Right lobe of liver (tissue), 6 donors: ENCODE measurements around the gene GPRC5B. TPM values are rescaled to one million over a fixed set of nuclear protein-coding genes. Genes with fewer than 3 reads are reported as not detected.

ENCODE experiments used
- ATAC-seq, 4 donors: fragments of 200-7000 bp; cut with Tn5 transposase; one replicate each; pipeline ENCODE4 v1.9.1; 2020; ENCODE audit warnings: mild to moderate bottlenecking in 4 of 4, moderate library complexity in 4 of 4
- DNase-seq, 3 donors: peaks; one replicate each; pipeline ENCODE4 v3.0.0-alpha.2; 2020
- H3K27ac ChIP-seq, 3 donors: fragments of 200-600 bp; one replicate each; pipeline ENCODE4 v1.8.0; 2022
- H3K27me3 ChIP-seq, 2 donors: fragments of 200-600 bp; one replicate each; pipeline ENCODE4 v1.8.0; 2022
- H3K36me3 ChIP-seq, 4 donors: fragments of 200-600 bp; sonication (generic) in 1 of 4; one replicate each; pipeline versions ENCODE4 v1.5.1 to v1.8.0; 2017 to 2022; ENCODE audit warnings: control low read depth in 1 of 4
- H3K4me1 ChIP-seq, 4 donors: fragments of 200-600 bp; sonication (generic) in 1 of 4; one replicate each; pipeline versions ENCODE4 v1.5.1 to v1.8.0; 2017 to 2022; ENCODE audit warnings: control low read depth in 1 of 4
- H3K4me3 ChIP-seq, 3 donors: fragments of 200-600 bp; one replicate each; pipeline ENCODE4 v1.8.0; 2022
- H3K9me3 ChIP-seq, 4 donors: fragments of 200-600 bp; sonication (generic) in 1 of 4; one replicate each; pipeline versions ENCODE4 v1.5.1 to v1.8.0; 2017 to 2022; ENCODE audit warnings: control low read depth in 1 of 4
- POLR2A ChIP-seq: fragments of 450-650 bp; IDR thresholded peaks from one replicate; pipeline ENCODE4 v1.6.1; 2017; ENCODE audit warnings: antibody characterized with exemption, mild to moderate bottlenecking
- WGBS: methylation state at CpG from one replicate; pipeline ENCODE4 v1.1.6; 2018; ENCODE audit warnings: low coverage, low lambda C conversion rate; ENCODE audit not compliant: insufficient coverage; ENCODE audit errors: missing lambda C conversion rate; 5-methylcytosine and 5-hydroxymethylcytosine counted together
- intact Hi-C, 2 donors: fragments of 100-400 bp; cut with DNase I; formaldehyde crosslinking; loops; one replicate each; pipeline versions ENCODE4 v1.11.2 to v1.14.1; 2022
- total RNA-seq, 6 experiments: library from RNA; depleted of rRNA in 2 of 6; stranded (reverse); fragments of >200 nt in 2 of 6; fragmentation: NEBNext Ultra II Directional in 3 of 6; extraction: Animal tissue kit (Norgen Biotek cat#: 25700) in 3 of 6; gene quantifications; one replicate each; pipeline versions ENCODE4 v1.1.0 to v1.2.4, GENCODE V29; 2016 to 2023
- TF ChIP-seq, protein P1 (sequence below), 4 donors: fragments of 200-600 bp in 3 of 4; fragments of 450-650 bp in 1 of 4; IDR thresholded peaks; one replicate each; pipeline versions ENCODE4 v1.5.1 to v1.8.0; 2016 to 2022; ENCODE audit warnings: antibody characterized with exemption in 4 of 4, mild to moderate bottlenecking in 2 of 4
- donor health status: DM: no; HTN: yes; CAD: no.
- donor health status: DM: no; HTN: no; CAD: no.
- donor health status: DM: no; HTN: no; CAD: no.
- donor health status: DM: no; HTN: yes; CAD: no.
- donor health status: DM: no; HTN: yes; CAD: no.

The GPRC5B gene
- total RNA-seq, 6 experiments from 2014 or later, result 2.6 to 20.8 (median 5.1) TPM

DNA sequence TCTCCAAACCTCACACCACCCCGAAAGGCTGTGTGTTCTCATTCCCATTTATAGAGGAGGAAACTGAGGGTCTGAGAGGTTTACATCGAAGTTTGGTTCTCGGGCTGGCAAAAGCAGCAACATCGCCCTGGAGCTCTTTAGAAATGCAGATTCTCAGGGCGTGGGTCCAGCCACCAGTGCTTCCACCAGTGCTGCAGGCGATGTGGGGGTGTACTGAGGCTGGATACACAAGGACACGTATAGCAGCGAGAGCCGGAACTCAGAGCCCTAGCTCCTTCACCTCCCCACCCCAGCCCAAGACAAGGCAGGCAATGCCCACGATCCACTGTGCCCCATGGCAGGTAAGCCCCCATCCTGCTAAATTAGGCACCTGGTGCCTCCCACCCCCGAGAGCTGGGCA is 5.9 kb downstream of the GPRC5B start:
- Histone ChIP-seq H3K4me3 (no peak overlapping the region), H3K4me1 (no peaks in the 10 kb centered on the region), H3K36me3 (no peaks in the 10 kb centered on the region), H3K27ac (no peak overlapping the region), H3K27me3 (no peaks in the 10 kb centered on the region), H3K9me3 (no peaks in the 10 kb centered on the region)
- 20% methylated on average over 2 of the region's 11 CpGs for WGBS
- intact Hi-C loops, result no loop called here
- ATAC-seq (no peak), DNase-seq (no peak)
- TF ChIP-seq POLR2A, result no peak
- TF ChIP-seq, protein P1, sequence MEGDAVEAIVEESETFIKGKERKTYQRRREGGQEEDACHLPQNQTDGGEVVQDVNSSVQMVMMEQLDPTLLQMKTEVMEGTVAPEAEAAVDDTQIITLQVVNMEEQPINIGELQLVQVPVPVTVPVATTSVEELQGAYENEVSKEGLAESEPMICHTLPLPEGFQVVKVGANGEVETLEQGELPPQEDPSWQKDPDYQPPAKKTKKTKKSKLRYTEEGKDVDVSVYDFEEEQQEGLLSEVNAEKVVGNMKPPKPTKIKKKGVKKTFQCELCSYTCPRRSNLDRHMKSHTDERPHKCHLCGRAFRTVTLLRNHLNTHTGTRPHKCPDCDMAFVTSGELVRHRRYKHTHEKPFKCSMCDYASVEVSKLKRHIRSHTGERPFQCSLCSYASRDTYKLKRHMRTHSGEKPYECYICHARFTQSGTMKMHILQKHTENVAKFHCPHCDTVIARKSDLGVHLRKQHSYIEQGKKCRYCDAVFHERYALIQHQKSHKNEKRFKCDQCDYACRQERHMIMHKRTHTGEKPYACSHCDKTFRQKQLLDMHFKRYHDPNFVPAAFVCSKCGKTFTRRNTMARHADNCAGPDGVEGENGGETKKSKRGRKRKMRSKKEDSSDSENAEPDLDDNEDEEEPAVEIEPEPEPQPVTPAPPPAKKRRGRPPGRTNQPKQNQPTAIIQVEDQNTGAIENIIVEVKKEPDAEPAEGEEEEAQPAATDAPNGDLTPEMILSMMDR (IDR thresholded peaks at IDR 0.05), result no peak

DNA sequence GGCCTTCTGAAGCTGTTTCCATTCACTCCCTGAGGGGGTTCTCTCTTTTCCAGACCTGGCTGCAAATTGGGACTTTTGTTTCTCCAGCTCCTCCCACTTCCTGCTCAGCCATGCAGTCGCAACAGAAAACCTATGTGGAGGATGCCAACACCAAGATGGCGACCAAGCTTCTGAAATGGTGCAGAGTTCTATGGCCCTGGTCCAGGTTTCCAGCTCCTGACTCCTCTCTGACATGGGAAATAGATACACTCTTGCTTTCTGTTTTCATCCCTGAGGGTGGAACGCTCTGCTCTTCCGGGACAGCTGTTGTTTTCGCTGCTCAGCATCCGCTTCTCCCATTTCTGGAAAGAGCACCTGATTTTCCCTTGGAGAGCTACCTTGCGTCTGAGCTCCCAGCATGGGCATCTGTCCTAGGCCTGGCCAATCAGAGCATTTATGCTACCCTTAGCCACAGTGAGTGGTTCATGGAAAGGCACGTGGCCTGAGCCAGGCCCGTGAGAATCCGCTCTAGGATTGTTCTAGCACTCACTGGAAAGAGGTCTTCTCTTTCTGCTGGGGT is 8.1 kb downstream of the GPRC5B start:
- no peak overlapping the region for H3K27ac ChIP-seq
- 100% methylated on average over 1 of the region's 10 CpGs for WGBS
- TF ChIP-seq POLR2A, result no peak
- TF ChIP-seq, protein P1 (IDR thresholded peaks at IDR 0.05), result no peak
- no peaks in the 10 kb centered on the region for H3K27me3 ChIP-seq
- H3K9me3 ChIP-seq, result no peaks in the 10 kb centered on the region
- H3K4me1 ChIP-seq, result no peaks in the 10 kb centered on the region
- intact Hi-C loops, result no loop called here
- no peaks in the 10 kb centered on the region for H3K36me3 ChIP-seq
- no peak for DNase-seq
- ATAC-seq, result no peak
- no peak overlapping the region for H3K4me3 ChIP-seq

DNA sequence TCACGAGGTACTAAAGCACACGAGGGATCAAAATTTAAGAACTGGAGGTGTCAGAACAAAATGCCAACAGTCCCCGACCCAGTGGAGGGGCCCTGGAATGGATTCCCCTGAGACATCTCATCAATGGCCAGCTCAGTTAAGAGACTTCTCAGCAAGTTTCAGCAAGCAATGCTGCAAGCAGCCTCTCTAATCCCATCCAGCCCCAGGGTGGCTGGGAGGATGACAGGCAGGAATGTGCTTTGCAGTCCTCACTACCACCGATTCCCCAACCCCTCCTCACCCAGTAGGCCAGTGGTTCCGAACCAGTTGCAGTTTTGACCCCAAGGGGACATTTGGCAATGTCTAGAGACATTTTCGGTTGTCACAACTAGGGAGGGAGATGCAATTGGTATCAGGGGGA is 8.7 kb downstream of the GPRC5B start:
- H3K4me3 ChIP-seq, result no peak overlapping the region
- TF ChIP-seq POLR2A, result no peak
- TF ChIP-seq, protein P1 (IDR thresholded peaks at IDR 0.05), result no peak
- H3K9me3 ChIP-seq, result no peaks in the 10 kb centered on the region
- H3K27me3 ChIP-seq, result no peaks in the 10 kb centered on the region
- no peak for DNase-seq
- H3K36me3 ChIP-seq, result no peaks in the 10 kb centered on the region
- intact Hi-C loops, result no loop called here
- 79% methylated on average over 4 of the region's 6 CpGs for WGBS
- ATAC-seq, result no peak
- H3K4me1 ChIP-seq, result no peaks in the 10 kb centered on the region
- H3K27ac ChIP-seq, result no peak overlapping the region

DNA sequence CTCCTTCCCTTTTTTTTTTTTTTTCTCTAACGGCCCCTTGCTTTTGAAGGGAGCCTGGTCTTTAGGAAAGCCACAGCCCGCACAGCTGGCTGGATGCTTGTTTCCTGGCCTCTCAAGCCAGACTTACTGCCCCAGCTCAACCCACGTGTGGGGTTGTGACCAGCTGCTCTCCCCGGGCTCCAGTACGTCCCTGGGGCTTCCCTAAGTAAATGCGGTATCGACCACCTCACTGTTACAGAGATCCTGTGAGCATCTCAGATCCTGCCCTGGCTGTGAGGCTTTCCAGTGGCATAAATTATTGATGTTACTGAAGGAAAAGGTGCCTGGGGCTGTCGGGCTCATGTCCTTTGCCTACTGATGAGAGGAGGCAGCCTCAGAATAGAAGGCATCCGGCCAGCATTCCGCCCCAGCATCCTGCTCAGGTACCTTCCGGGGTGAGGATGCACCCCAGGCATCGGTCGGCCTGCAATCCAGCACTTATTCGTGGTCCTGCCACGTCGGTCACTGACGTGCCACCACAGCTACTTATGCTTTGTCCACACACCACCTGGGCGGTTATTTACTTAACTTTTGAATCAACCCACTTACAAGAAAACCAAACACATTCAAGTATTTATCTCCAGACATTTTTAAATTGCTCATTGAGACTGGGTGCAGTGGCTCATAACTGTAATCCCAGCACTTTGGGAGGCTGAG is 9.6 kb downstream of the GPRC5B start:
- Histone ChIP-seq H3K36me3 (no peaks in the 10 kb centered on the region), H3K27ac (no peak overlapping the region), H3K4me1 (no peaks in the 10 kb centered on the region), H3K4me3 (no peak overlapping the region), H3K9me3 (no peaks in the 10 kb centered on the region), H3K27me3 (no peaks in the 10 kb centered on the region)
- intact Hi-C loops, result no loop called here
- TF ChIP-seq POLR2A, result no peak
- TF ChIP-seq, protein P1 (IDR thresholded peaks at IDR 0.05), result no peak
- ATAC-seq (no peak), DNase-seq (no peak)
- 73% methylated on average over 18 of the region's 18 CpGs for WGBS
